OCI-LY1 (cell line): Measurements from ENCODE around the gene ANAPC5.

ENCODE experiments used
- H2AFZ ChIP-seq: fragments of 200-600 bp; sonication (generic), shearing (Covaris generic); 2 replicates; pipeline ENCODE4 v1.6.0; 2014; ENCODE audit warnings: antibody characterized with exemption, mild to moderate bottlenecking, low read length
- H3F3A ChIP-seq: fragments of 200-600 bp; sonication (generic), shearing (Covaris generic); 2 replicates; pipeline ENCODE4 v1.6.0; 2014; ENCODE audit warnings: mild to moderate bottlenecking, antibody characterized with exemption, low read length, moderate library complexity; ENCODE audit not compliant: insufficient read depth
- H3K27ac ChIP-seq: fragments of 200-600 bp; sonication (generic); 2 replicates; pipeline ENCODE4 v1.5.1; 2014; ENCODE audit warnings: low read length, mixed run types, mild to moderate bottlenecking, low read depth; ENCODE audit not compliant: poor library complexity, severe bottlenecking
- H3K27me3 ChIP-seq: fragments of 200-600 bp; sonication (generic); 2 replicates; pipeline ENCODE4 v1.6.0; 2014; ENCODE audit warnings: antibody characterized with exemption, mild to moderate bottlenecking, low read length, moderate library complexity; ENCODE audit not compliant: insufficient read depth
- H3K36me3 ChIP-seq: fragments of 200-600 bp; sonication (generic); 2 replicates; pipeline ENCODE4 v1.6.1; 2014; ENCODE audit warnings: mild to moderate bottlenecking, antibody characterized with exemption, low read length, moderate library complexity, mixed read lengths; ENCODE audit not compliant: insufficient read depth
- H3K4me1 ChIP-seq: fragments of 200-600 bp; sonication (generic); 2 replicates; pipeline ENCODE4 v1.5.1; 2014; ENCODE audit warnings: mild to moderate bottlenecking, low read length, moderate library complexity; ENCODE audit not compliant: insufficient read depth, severe bottlenecking
- H3K4me2 ChIP-seq: fragments of 200-600 bp; sonication (generic), shearing (Covaris generic); 2 replicates; pipeline ENCODE4 v1.6.1; 2014; ENCODE audit warnings: low read length
- H3K4me3 ChIP-seq: fragments of 200-600 bp; sonication (generic); 2 replicates; pipeline ENCODE4 v1.5.1; 2014; ENCODE audit warnings: low read length, low read depth, mild to moderate bottlenecking, mixed read lengths; ENCODE audit not compliant: poor library complexity, severe bottlenecking
- H3K79me2 ChIP-seq: fragments of 200-600 bp; shearing (Covaris generic); 2 replicates; pipeline ENCODE4 v1.6.1; 2016; ENCODE audit warnings: mixed run types, low read length, mixed read lengths; ENCODE audit not compliant: insufficient read depth
- H3K9ac ChIP-seq: fragments of 200-600 bp; sonication (generic), shearing (Covaris generic); 2 replicates; pipeline ENCODE4 v1.6.1; 2014; ENCODE audit warnings: mild to moderate bottlenecking, low read length, mixed read lengths
- H3K9me2 ChIP-seq: fragments of 200-600 bp; sonication (generic), shearing (Covaris generic); 2 replicates; pipeline ENCODE4 v1.6.1; 2014; ENCODE audit warnings: low read depth, mild to moderate bottlenecking, low read length, mixed read lengths
- H3K9me3 ChIP-seq: fragments of 200-600 bp; shearing (Covaris generic); 2 replicates; pipeline ENCODE4 v1.6.1; 2014; ENCODE audit warnings: low read length, mixed read lengths
- H4K20me1 ChIP-seq: fragments of 200-600 bp; sonication (generic), shearing (Covaris generic); 2 replicates; pipeline ENCODE4 v1.6.0; 2016; ENCODE audit warnings: mild to moderate bottlenecking, low read length; ENCODE audit not compliant: insufficient read depth
- CTCF ChIP-seq: fragments of 200-600 bp; sonication (generic), shearing (Covaris generic); IDR thresholded peaks from 2 replicates; pipeline ENCODE4 v1.5.1; 2017; ENCODE audit warnings: mild to moderate bottlenecking, antibody characterized with exemption, low read length, moderate library complexity, mixed read lengths
- EZH2 ChIP-seq: fragments of 200-600 bp; sonication (generic), shearing (Covaris generic); IDR thresholded peaks from 2 replicates; pipeline ENCODE4 v1.8.0; 2017; ENCODE audit warnings: borderline replicate concordance, mixed run types, mild to moderate bottlenecking, antibody characterized with exemption, low read length, moderate library complexity, mixed read lengths

ANAPC5 gene

DNA sequence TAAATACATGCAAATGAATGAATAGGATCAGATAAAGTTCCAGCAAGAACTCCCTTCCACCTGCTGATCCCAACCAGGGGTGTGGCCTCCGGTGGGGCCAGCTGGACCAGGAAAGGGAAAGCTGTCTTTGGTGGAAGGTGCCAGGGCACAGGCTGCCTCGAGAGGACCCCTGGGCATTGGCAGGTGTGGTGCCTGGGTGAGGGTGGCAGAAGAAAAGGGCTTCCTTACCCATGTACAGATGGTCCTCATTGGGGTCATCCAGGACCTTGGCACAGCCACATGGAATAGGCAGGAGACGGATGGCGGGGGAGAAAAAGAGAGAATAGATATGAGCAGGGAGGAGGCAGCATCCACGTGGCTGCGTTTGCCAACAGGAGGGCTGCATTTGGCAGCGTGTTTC lies 92.1 kb downstream of the ANAPC5 start:
- H3K9me3 ChIP-seq, result no peaks in the 10 kb centered on the region
- no peak overlapping the region for H2AFZ ChIP-seq

DNA sequence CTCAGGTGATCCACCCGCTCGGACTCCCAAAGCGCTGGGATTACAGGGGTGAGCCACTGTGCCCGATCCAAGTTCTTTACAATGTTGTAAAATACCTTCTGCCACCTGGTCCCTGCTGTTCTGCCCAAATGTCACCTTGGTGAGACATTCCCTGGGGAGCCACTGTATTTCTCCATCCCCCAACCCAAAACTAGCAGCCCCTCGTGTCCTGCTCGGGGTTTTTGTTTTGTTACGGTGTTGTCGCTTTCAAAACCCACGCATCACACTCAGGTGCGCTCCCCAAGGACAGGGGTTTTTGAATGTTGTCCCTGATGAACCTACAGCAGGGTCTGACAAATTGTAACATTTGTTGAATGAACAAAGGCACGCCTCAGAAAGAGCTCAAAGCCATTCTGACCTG lies 93.1 kb downstream of the ANAPC5 start:
- Histone ChIP-seq H3K27ac (no peak overlapping the region), H3K36me3 (peaks cover 51% of the 10 kb centered on the region), H3K9me3 (no peaks in the 10 kb centered on the region), H3K4me3 (no peak overlapping the region), H3K79me2 (no peaks in the 10 kb centered on the region), H3F3A (no peaks in the 10 kb centered on the region), H4K20me1 (no peaks in the 10 kb centered on the region), H2AFZ (no peak overlapping the region), H3K9ac (no peak overlapping the region), H3K27me3 (no peaks in the 10 kb centered on the region), H3K4me1 (peaks cover 3% of the 10 kb centered on the region), H3K4me2 (no peak overlapping the region), H3K9me2 (no peaks in the 10 kb centered on the region)
- TF ChIP-seq EZH2 (no peak), CTCF (no peak)

More for the DNA sequence above, 92.1 kb downstream of the ANAPC5 start:
- Histone ChIP-seq H3K27ac (no peak overlapping the region), H3K4me3 (no peak overlapping the region), H3K36me3 (peaks cover 46% of the 10 kb centered on the region), H3K9ac (no peak overlapping the region), H3F3A (no peaks in the 10 kb centered on the region), H3K9me2 (no peaks in the 10 kb centered on the region), H3K4me2 (no peak overlapping the region), H3K4me1 (peaks cover 3% of the 10 kb centered on the region), H3K27me3 (no peaks in the 10 kb centered on the region), H4K20me1 (no peaks in the 10 kb centered on the region), H3K79me2 (no peaks in the 10 kb centered on the region)
- TF ChIP-seq CTCF (no peak), EZH2 (no peak)
